GM18873 (cell line): ENCODE data around the gene EFNA3.

Source experiments
- ATAC-seq: cut with Tn5 transposase; IDR thresholded peaks from one replicate; pipeline ENCODE4 v1.9.1; 2021; ENCODE audit warnings: mild to moderate bottlenecking, moderate library complexity, moderate number of reproducible peaks; ENCODE audit not compliant: unreplicated experiment, low FRiP score

The EFNA3 gene

GRCh38 chr1:155082301-155083051 lies 3.8 kb downstream of the EFNA3 start:
- ATAC-seq = no peak

- no peak for ATAC-seq
Observed at GRCh38 chr1:155083052-155083541, 4.5 kb downstream of the EFNA3 start.

- no peak for ATAC-seq
Observed at GRCh38 chr1:155083865-155084721, 5.5 kb downstream of the EFNA3 start.

GRCh38 chr1:155084722-155085503 lies 6.3 kb downstream of the EFNA3 start:
- ATAC-seq = peak; percentile 68

GRCh38 chr1:155085504-155086127 lies 7.0 kb downstream of the EFNA3 start:
- no peak for ATAC-seq

GRCh38 chr1:155086128-155086741 lies 7.6 kb downstream of the EFNA3 start:
- no peak for ATAC-seq

- no peak for ATAC-seq
Observed at GRCh38 chr1:155086856-155087535, 8.4 kb downstream of the EFNA3 start.

GRCh38 chr1:155091071-155092051 lies 12.7 kb downstream of the EFNA3 start:
- ATAC-seq = no peak

- no peak for ATAC-seq
Observed at GRCh38 chr1:155092131-155092530, 13.5 kb downstream of the EFNA3 start.

- ATAC-seq = no peak
Observed at GRCh38 chr1:155092641-155093040, 14.0 kb downstream of the EFNA3 start.

GRCh38 chr1:155093911-155094621 lies 15.4 kb downstream of the EFNA3 start:
- ATAC-seq = no peak

GRCh38 chr1:155094622-155094948 lies 15.9 kb downstream of the EFNA3 start:
- no peak for ATAC-seq

GRCh38 chr1:155099331-155099730 lies 20.7 kb downstream of the EFNA3 start:
- no peak for ATAC-seq

GRCh38 chr1:155103325-155103724 lies 24.7 kb downstream of the EFNA3 start:
- no peak for ATAC-seq

- ATAC-seq = no peak
Observed at GRCh38 chr1:155104605-155105534, 26.2 kb downstream of the EFNA3 start.

- ATAC-seq = no peak
Observed at GRCh38 chr1:155105604-155106011, 27.0 kb downstream of the EFNA3 start.

GRCh38 chr1:155106862-155107261 lies 28.2 kb downstream of the EFNA3 start:
- ATAC-seq = no peak
